HEK293T (cell line): Measurements from ENCODE around the gene INO80B.

Experiments
- ARNT ChIP-seq: fragments of 450-650 bp; IDR thresholded peaks from 2 replicates; pipeline ENCODE4 v1.6.1; 2017; ENCODE audit warnings: mild to moderate bottlenecking
- BHLHE40 ChIP-seq: fragments of 450-650 bp; IDR thresholded peaks from 2 replicates; pipeline ENCODE4 v1.6.1; 2016; ENCODE audit warnings: mild to moderate bottlenecking, moderate library complexity, borderline replicate concordance
- ELF4 ChIP-seq: fragments of 450-650 bp; IDR thresholded peaks from 2 replicates; pipeline ENCODE4 v1.6.1; 2017; ENCODE audit warnings: antibody characterized with exemption
- FOXA1 ChIP-seq: fragments of 450-650 bp; IDR thresholded peaks from 2 replicates; pipeline ENCODE4 v1.6.1; 2016; ENCODE audit warnings: mild to moderate bottlenecking
- FOXM1 ChIP-seq: fragments of 450-650 bp; IDR thresholded peaks from 2 replicates; pipeline ENCODE4 v1.6.1; 2017; ENCODE audit warnings: mild to moderate bottlenecking, borderline replicate concordance
- HDGF ChIP-seq: fragments of 450-650 bp; IDR thresholded peaks from 2 replicates; pipeline ENCODE4 v1.6.1; 2017; ENCODE audit warnings: antibody characterized with exemption, borderline replicate concordance
- LEF1 ChIP-seq: fragments of 450-650 bp; IDR thresholded peaks from 2 replicates; pipeline ENCODE4 v1.6.1; 2017; ENCODE audit warnings: mild to moderate bottlenecking, borderline replicate concordance
- NFRKB ChIP-seq: fragments of 450-650 bp; IDR thresholded peaks from 2 replicates; pipeline ENCODE4 v1.6.1; 2016; ENCODE audit warnings: mild to moderate bottlenecking, moderate library complexity
- PKNOX1 ChIP-seq: fragments of 450-650 bp; IDR thresholded peaks from 2 replicates; pipeline ENCODE4 v1.6.1; 2016
- SP1 ChIP-seq: fragments of 450-650 bp; IDR thresholded peaks from 2 replicates; pipeline ENCODE4 v1.6.1; 2017
- SUZ12 ChIP-seq: fragments of 450-650 bp; IDR thresholded peaks from 2 replicates; pipeline ENCODE4 v1.6.1; 2016; ENCODE audit warnings: mild to moderate bottlenecking
- TARDBP ChIP-seq: fragments of 450-650 bp; IDR thresholded peaks from 2 replicates; pipeline ENCODE4 v1.6.1; 2016

GRCh38 chr2:74500578-74500946 lies 45.7 kb downstream of the INO80B start:
- TF ChIP-seq FOXM1 (no peak), TARDBP (no peak), SP1 (no peak), PKNOX1 (no peak), ELF4 (no peak), BHLHE40 (no peak), LEF1 (no peak), NFRKB (no peak), ARNT (no peak), FOXA1 (no peak), HDGF (no peak), SUZ12 (no peak)
